ENCODE measurements around the gene CBLB. TPM values are rescaled to one million over a fixed set of nuclear protein-coding genes. Genes with fewer than 3 reads are reported as not detected.

CBLB gene
- total and polyA plus RNA-seq, 2 of the 4 experiments (the other 2 are of a cell fraction) = 10.1 to 20.1 TPM

GRCh38 chr3:105764378-105765307 is 104.2 kb downstream of the CBLB start (continued):
- no peak for TF ChIP-seq MXI1 (IDR thresholded peaks at IDR 0.05; ENCODE audit: borderline replicate concordance, low read depth, low read length)

GRCh38 chr3:105763659-105764036 is 105.2 kb downstream of the CBLB start:
- ChIA-PET CTCF (no interaction called here), POLR2A (ENCODE audit: unreplicated experiment) (no interaction called here)
- Histone ChIP-seq H3K4me2 (ENCODE audit: low read depth, low read length) (no peak overlapping the region), H3K27me3 (ENCODE audit: control insufficient read depth, insufficient read depth, low read length) (no peaks in the 10 kb centered on the region), H4K5ac (ENCODE audit: low read depth, low read length) (no peak overlapping the region), H3K9me1 (ENCODE audit: insufficient read depth, low read length) (no peaks in the 10 kb centered on the region), H4K91ac (ENCODE audit: insufficient read depth, low read depth, low read length) (no peak overlapping the region), H2BK120ac (ENCODE audit: low read depth, low read length) (no peak overlapping the region), H3K9me3 (ENCODE audit: control insufficient read depth, insufficient read depth, low read length) (peaks cover 7% of the 10 kb centered on the region), H3K4me3 (ENCODE audit: insufficient read depth, low read depth, low read length) (no peak overlapping the region), H3K79me1 (ENCODE audit: low read depth in 1 of 2, low read length in 2 of 2) (peaks cover 0 to 2% of the 10 kb centered on the region in 2 experiments; a peak in 2 of 4 replicates), H3K23ac (ENCODE audit: low read depth, low read length) (no peak overlapping the region), H3K14ac (replicated peaks; ENCODE audit: low read depth, low read length) (no peak overlapping the region), H2BK5ac (ENCODE audit: low read depth, low read length, poor library complexity, severe bottlenecking) (no peak overlapping the region), H3K4me1 (ENCODE audit: control insufficient read depth, insufficient read depth, low read length) (no peaks in the 10 kb centered on the region), H3K4ac (ENCODE audit: low read depth, low read length) (no peak overlapping the region), H3K27ac (ENCODE audit: insufficient read depth, low read length) (no peak overlapping the region), H4K20me1 (ENCODE audit: insufficient read depth, low read length) (no peaks in the 10 kb centered on the region), H2BK15ac (ENCODE audit: low read depth, low read length) (no peak overlapping the region), H3K36me3 (ENCODE audit: control insufficient read depth, insufficient read depth, low read length) (peaks cover 9% of the 10 kb centered on the region), H2AK5ac (ENCODE audit: low read depth, low read length) (no peak overlapping the region), H2AFZ (replicated peaks; ENCODE audit: low read length, poor library complexity) (no peak overlapping the region), H3K9ac (ENCODE audit: low read depth, low read length) (no peak overlapping the region), H3K56ac (ENCODE audit: extremely low read depth, insufficient read depth, low read length) (no peak overlapping the region), H2BK20ac (ENCODE audit: low read depth, low read length) (no peak overlapping the region), H2AK9ac (replicated peaks; ENCODE audit: low read depth, low read length, poor library complexity) (no peak overlapping the region), H3K18ac (ENCODE audit: low read depth, low read length) (no peak overlapping the region), H4K8ac (ENCODE audit: low read depth in 2 of 2, low read length in 2 of 2) (no peak overlapping the region)
- intact Hi-C loops (cut with micrococcal nuclease) (no loop called here), dilution Hi-C loops (cut with HindIII; ENCODE audit: low sequenced_read_pairs, unreplicated experiment) (no loop called here), in situ Hi-C loops (cut with MboI; ENCODE audit: low sequenced_read_pairs) (no loop called here)
- ATAC-seq (ENCODE audit: low read depth) = no peak
- TF ChIP-seq POLR2A (IDR thresholded peaks at IDR 0.05; ENCODE audit: low read depth, low read length) = no peak
- no peak for TF ChIP-seq RAD21 (IDR thresholded peaks at IDR 0.05; ENCODE audit: low read length)
- TF ChIP-seq NFE2L2 (IDR thresholded peaks at IDR 0.05; ENCODE audit: low read depth, low read length) = no peak
- TF ChIP-seq RFX5 (IDR thresholded peaks at IDR 0.05; ENCODE audit: low read depth, low read length) = no peak
- TF ChIP-seq CHD1 (IDR thresholded peaks at IDR 0.05; ENCODE audit: low read depth, low read length) = no peak
- no TSS peak for BruUV-seq (replicated peaks)
- no peak for DNase-seq
